Activated naive CD4-positive, alpha-beta T cell treated with anti-CD3 and anti-CD28 coated beads, Interleukin-2, amount 10 ng/mL, durations not matched to agents 7 days and 5 days (primary cell): ENCODE measurements around the gene URM1.
"Not testable (repeated sequence)": the region's sequence is repeated elsewhere in the genome, so short reads cannot be mapped to it uniquely, and the experiment has no call there.

Experiments used
- CTCF ChIA-PET: fragments of 350-600 bp; sonication (Branson Sonifier 250); formaldehyde crosslinking; loops from one replicate; lab custom pipeline; 2021; ENCODE audit warnings: antibody characterized with exemption; lab: Charles Lee
- DNase-seq: peaks from one replicate; pipeline ENCODE4 v3.0.0-alpha.2; 2020
- H3K27ac Mint-ChIP-seq: one replicate; pipeline ENCODE4 v1.8.0; 2021; ENCODE audit warnings: mild to moderate bottlenecking, moderate library complexity, mixed read lengths
- H3K27me3 Mint-ChIP-seq: one replicate; pipeline ENCODE4 v1.8.0; 2021; ENCODE audit warnings: mild to moderate bottlenecking, mixed read lengths
- H3K36me3 Mint-ChIP-seq: one replicate; pipeline ENCODE4 v1.8.0; 2021; ENCODE audit warnings: mixed read lengths
- H3K4me1 Mint-ChIP-seq: one replicate; pipeline ENCODE4 v1.8.0; 2021; ENCODE audit warnings: mixed read lengths
- H3K4me3 Mint-ChIP-seq: one replicate; pipeline ENCODE4 v1.8.0; 2021; ENCODE audit warnings: mild to moderate bottlenecking, moderate library complexity, mixed read lengths
- H3K9me3 Mint-ChIP-seq: one replicate; pipeline ENCODE4 v1.8.0; 2021; ENCODE audit warnings: mixed read lengths

URM1 gene

GRCh38 chr9:128413728-128414127, 42.6 kb downstream of the URM1 start:
- not testable (repeated sequence) for H3K9me3 Mint-ChIP-seq, H3K36me3 Mint-ChIP-seq, H3K27ac Mint-ChIP-seq, DNase-seq, H3K4me3 Mint-ChIP-seq, H3K4me1 Mint-ChIP-seq
- peaks cover 91% of the 10 kb centered on the region for H3K27me3 Mint-ChIP-seq
- CTCF ChIA-PET: interaction anchor here (4.6 kb wide), 1 partner anchor 50 kb away, joined by 61 read pairs; no protein-coding TSS in a partner anchor

DNA sequence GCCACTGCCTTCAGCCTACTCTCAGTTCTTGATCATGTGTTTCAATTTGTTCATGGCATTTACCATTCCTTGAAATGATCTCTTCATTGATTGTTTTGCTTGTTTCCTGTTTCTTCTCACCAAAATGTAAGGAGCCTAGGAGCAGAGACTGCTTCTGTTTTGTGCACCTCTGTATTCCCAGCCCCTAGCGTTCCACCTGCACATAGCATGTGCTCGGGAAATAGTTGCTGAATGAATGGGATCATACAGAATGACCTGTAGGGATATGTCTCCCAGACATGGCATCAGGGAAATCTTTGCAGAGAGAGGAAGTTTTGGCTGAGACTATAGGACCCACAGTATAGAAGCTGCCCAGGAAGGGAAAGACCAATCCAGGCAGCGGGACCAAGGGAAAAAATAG, 43.3 kb downstream of the URM1 start:
- DNase-seq: no peak
- Mint-ChIP-seq H3K9me3 (no peaks in the 10 kb centered on the region), H3K27me3 (peaks cover 92% of the 10 kb centered on the region), H3K27ac (no peak overlapping the region), H3K4me3 (no peak overlapping the region), H3K4me1 (peaks cover 9% of the 10 kb centered on the region), H3K36me3 (no peaks in the 10 kb centered on the region)
- CTCF ChIA-PET: no interaction called here

DNA sequence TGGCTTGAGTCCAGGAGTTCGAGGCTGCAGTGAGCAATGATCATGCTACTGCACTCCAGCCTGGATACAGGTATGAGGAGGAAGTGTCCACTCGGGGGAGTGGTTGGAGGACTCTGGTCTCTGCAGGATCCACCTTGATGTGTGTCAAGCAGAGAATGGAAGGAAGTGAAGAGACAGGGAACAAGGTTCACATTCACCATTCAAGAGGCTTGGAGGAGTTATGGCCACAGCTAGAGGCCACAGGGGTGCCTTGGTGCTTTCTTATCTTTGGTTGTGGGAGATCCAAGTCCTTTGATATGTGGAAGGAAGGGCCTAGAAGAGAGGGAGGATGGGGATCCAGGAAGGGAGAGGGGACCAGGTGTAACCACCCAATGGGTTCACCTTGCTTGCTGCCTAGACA, 44.1 kb downstream of the URM1 start:
- Mint-ChIP-seq H3K4me1 (peaks cover 15% of the 10 kb centered on the region), H3K9me3 (no peaks in the 10 kb centered on the region), H3K36me3 (no peaks in the 10 kb centered on the region), H3K27ac (no peak overlapping the region), H3K27me3 (peaks cover 92% of the 10 kb centered on the region), H3K4me3 (no peak overlapping the region)
- CTCF ChIA-PET: interaction anchor here (1.3 kb wide), 1 partner anchor 53 kb away, joined by 3 read pairs; no protein-coding TSS in a partner anchor
- DNase-seq: no peak

DNA sequence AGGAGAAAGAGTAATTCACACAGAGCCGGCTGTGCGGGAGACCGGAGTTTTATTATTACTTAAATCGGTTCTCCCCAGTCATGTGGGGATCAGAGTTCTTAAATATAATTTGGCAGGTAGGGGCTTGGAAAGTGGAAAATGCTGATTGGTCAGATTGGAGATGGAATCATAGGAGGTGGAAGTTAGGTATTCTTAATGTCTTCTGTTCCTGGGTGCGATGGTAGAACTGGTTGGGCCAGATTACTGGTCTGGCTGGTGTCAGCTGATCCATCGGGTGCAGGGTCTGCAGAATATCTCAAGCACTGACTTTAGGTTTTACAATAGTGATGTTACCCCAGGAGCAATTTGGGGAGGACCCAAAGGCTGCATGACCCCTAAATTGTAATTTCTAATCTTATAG, 44.8 kb downstream of the URM1 start:
- CTCF ChIA-PET: interaction anchor here (1.3 kb wide), 1 partner anchor 54 kb away, joined by 3 read pairs; no protein-coding TSS in a partner anchor
- H3K9me3 Mint-ChIP-seq: no peaks in the 10 kb centered on the region
- peaks cover 89% of the 10 kb centered on the region for H3K27me3 Mint-ChIP-seq
- no peak overlapping the region for H3K4me3 Mint-ChIP-seq
- H3K27ac Mint-ChIP-seq: no peak overlapping the region
- H3K4me1 Mint-ChIP-seq: peaks cover 15% of the 10 kb centered on the region
- H3K36me3 Mint-ChIP-seq: no peaks in the 10 kb centered on the region
- no peak for DNase-seq

GRCh38 chr9:128416432-128417019, 45.4 kb downstream of the URM1 start:
- DNase-seq: no peak
- Mint-ChIP-seq H3K4me1 (peaks cover 15% of the 10 kb centered on the region), H3K36me3 (no peaks in the 10 kb centered on the region), H3K27me3 (peaks cover 89% of the 10 kb centered on the region), H3K27ac (no peak overlapping the region), H3K4me3 (no peak overlapping the region), H3K9me3 (no peaks in the 10 kb centered on the region)
- CTCF ChIA-PET: interaction anchor here (1.3 kb wide), 1 partner anchor 55 kb away, joined by 3 read pairs; no protein-coding TSS in a partner anchor

DNA sequence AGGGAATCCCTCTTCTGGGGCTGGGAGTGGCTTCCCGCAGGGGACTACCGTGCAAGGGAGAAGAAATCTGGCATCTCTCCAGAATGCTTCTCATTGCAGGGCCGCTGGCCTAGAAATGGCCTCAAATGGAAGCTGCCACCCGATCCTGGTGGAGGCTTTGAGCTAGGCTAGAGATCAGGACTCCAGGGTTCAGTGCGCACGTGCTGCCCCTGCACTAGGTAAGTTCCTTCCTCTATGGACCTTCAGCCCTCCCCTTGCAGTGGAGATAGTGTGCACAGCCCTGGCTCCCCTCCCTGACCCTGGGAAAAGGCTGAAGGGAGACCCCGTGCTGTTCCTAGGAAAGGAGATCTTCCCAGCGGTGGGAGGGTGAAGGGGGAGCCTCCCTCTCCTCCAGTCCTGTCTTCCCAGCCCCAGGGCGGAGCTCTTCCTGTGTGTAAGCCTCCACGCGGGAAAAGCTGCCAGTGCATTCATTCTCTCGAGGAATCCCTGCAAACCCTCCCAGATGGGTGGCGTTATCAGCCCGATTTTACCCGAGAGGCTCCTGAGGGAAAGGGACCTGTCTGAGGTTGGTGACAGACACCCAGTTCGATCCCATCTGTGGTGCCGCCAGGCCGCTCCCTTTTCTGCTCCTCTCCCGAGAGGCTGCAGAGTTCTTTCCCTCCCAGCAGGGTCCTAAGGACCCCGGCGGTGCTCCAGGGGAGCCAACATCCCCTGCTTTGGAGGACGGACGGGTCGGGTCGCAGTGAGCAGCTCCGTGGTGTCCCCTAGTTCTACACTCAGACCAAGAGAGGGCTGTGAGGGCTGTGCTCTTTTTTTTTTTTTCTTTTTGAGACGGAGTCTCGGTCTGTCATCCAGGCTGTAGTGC, 48.1 kb downstream of the URM1 start:
- DNase-seq: no peak
- no peak overlapping the region for H3K27ac Mint-ChIP-seq
- CTCF ChIA-PET: interaction anchor here (0.9 to 2.1 kb wide), 9 partner anchors 9 to 124 kb away, joined by 3 to 13 read pairs (median 5); partner anchors contain the start of gene URM1
- H3K36me3 Mint-ChIP-seq: no peaks in the 10 kb centered on the region
- H3K27me3 Mint-ChIP-seq: peaks cover 97% of the 10 kb centered on the region
- H3K9me3 Mint-ChIP-seq: no peaks in the 10 kb centered on the region
- peaks cover 17% of the 10 kb centered on the region for H3K4me1 Mint-ChIP-seq
- peak overlapping the region; percentile 70 for H3K4me3 Mint-ChIP-seq

- CTCF ChIA-PET: interaction anchor here (0.6 to 2.1 kb wide), 11 partner anchors 9 to 125 kb away, joined by 3 to 13 read pairs (median 4); partner anchors contain the start of gene URM1
- Mint-ChIP-seq H3K36me3 (no peaks in the 10 kb centered on the region), H3K27me3 (peaks cover 92% of the 10 kb centered on the region), H3K4me1 (peaks cover 17% of the 10 kb centered on the region), H3K9me3 (no peaks in the 10 kb centered on the region), H3K27ac (no peak overlapping the region), H3K4me3 (peak overlapping the region; percentile 70)
- DNase-seq: peak; percentile 74
Observed at GRCh38 chr9:128420060-128420650, 49.0 kb downstream of the URM1 start.

DNA sequence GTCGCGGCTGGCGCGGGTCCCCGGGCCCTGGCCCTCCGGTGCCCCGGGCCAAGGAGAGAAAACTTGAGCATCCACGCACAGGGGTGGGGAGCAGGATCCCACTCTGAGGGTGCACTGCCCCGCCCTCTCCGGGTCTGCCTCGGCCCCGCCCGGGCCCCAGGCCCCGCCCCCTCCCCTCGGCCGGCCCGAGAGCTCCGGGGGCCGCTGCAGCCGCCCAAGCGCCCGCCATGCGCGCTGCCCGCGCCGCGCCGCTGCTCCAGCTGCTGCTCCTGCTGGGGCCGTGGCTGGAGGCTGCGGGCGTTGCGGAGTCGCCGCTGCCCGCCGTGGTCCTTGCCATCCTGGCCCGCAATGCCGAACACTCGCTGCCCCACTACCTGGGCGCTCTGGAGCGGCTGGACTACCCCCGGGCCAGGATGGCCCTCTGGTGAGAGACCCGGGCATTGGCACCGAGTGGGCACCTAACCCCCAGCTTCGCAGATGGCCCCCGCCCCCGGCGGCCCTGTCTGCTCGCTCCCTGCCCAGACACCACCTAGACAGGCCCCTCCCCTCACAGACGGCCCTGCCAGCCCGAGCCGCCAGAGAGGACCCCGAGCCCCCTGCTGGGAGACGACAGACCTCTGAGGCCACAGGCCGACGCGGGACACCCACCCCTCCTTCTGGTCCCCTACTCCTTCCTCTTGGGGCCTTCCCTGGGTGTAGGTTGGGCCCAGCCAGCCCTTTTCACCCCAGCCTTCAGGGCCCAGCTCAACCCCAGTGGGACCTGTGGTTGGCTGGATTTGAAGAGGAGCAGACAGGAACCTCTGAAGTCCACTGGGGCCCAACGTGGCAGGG, 49.7 kb downstream of the URM1 start, which contains the start of gene CERCAM:
Gene CERCAM, plus strand, starts transcription at position 207 of the 831 bp plus-strand sequence. Its CDS starts 21 bp downstream, at position 228.
- Mint-ChIP-seq H3K27ac (no peak within 1 kb of the TSS), H3K36me3 (no peaks in the 10 kb centered on the region), H3K4me1 (peaks cover 17% of the 10 kb centered on the region), H3K27me3 (peaks cover 85% of the 10 kb centered on the region), H3K9me3 (no peaks in the 10 kb centered on the region), H3K4me3 (peak within 1 kb of the TSS; percentile 70)
- CTCF ChIA-PET: interaction anchor here (0.6 to 2.1 kb wide), 7 partner anchors 9 to 58 kb away, joined by 3 to 13 read pairs (median 4); partner anchors contain the start of gene URM1
- peak; percentile 59 for DNase-seq

- Mint-ChIP-seq H3K36me3 (no peaks in the 10 kb centered on the region), H3K9me3 (no peaks in the 10 kb centered on the region), H3K4me1 (peaks cover 15% of the 10 kb centered on the region), H3K27ac (no peak overlapping the region), H3K27me3 (peaks cover 78% of the 10 kb centered on the region), H3K4me3 (peak overlapping the region; percentile 26)
- CTCF ChIA-PET: interaction anchor here (1.6 kb wide), 1 partner anchor 9 kb away, joined by 3 read pairs; no protein-coding TSS in a partner anchor
- no peak for DNase-seq
Observed at GRCh38 chr9:128421482-128421996, 50.4 kb downstream of the URM1 start.

- CTCF ChIA-PET: interaction anchor here (1.6 kb wide), 1 partner anchor 10 kb away, joined by 3 read pairs; no protein-coding TSS in a partner anchor
- not testable (repeated sequence) for H3K27ac Mint-ChIP-seq, H3K4me3 Mint-ChIP-seq, H3K36me3 Mint-ChIP-seq, DNase-seq, H3K9me3 Mint-ChIP-seq
- H3K4me1 Mint-ChIP-seq: peaks cover 13% of the 10 kb centered on the region
- peaks cover 71% of the 10 kb centered on the region for H3K27me3 Mint-ChIP-seq
Observed at GRCh38 chr9:128422022-128422782, 51.0 kb downstream of the URM1 start.

GRCh38 chr9:128422783-128423150, 51.6 kb downstream of the URM1 start:
- Mint-ChIP-seq H3K4me1 (peaks cover 13% of the 10 kb centered on the region), H3K27ac (no peak overlapping the region), H3K36me3 (no peaks in the 10 kb centered on the region), H3K4me3 (no peak overlapping the region), H3K27me3 (peaks cover 66% of the 10 kb centered on the region), H3K9me3 (no peaks in the 10 kb centered on the region)
- no peak for DNase-seq
- CTCF ChIA-PET: no interaction called here

DNA sequence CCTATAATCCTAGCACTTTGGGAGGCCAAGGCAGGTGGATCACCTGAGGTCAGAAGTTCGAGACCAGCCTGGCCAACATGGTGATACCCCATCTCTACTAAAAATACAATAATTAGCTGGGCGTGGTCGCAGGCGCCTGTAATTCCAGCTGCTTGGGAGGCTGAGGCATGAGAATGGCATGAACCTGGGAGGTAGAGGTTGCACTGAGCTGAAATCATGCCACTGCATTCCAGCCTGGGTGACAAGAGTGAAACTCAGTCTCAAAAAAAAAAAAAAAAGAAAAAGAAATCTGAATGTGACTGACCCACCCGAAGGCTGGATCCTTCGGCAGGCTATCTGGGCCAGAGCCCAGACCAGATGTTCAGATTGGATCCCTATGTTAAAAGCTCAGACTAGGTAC, 52.2 kb downstream of the URM1 start:
- DNase-seq, CTCF ChIA-PET, H3K27ac Mint-ChIP-seq, H3K9me3 Mint-ChIP-seq, H3K36me3 Mint-ChIP-seq, H3K4me3 Mint-ChIP-seq: not testable (repeated sequence)
- peaks cover 60% of the 10 kb centered on the region for H3K27me3 Mint-ChIP-seq
- peaks cover 13% of the 10 kb centered on the region for H3K4me1 Mint-ChIP-seq
